Left renal pelvis (tissue), 4 donors: ENCODE results near the gene LIF. TPM values are rescaled to one million over a fixed set of nuclear protein-coding genes. Genes with fewer than 3 reads are reported as not detected.

Experiments
- DNase-seq, 4 donors: peaks; one replicate each; pipeline ENCODE4 v3.0.0-alpha.2; 2013; ENCODE audit warnings: low read depth in 4 of 4, low spot score in 3 of 4
- polyA plus RNA-seq, 4 donors: library from polyadenylated mRNA; unstranded; fragments of 120-200 nt; gene quantifications; one replicate each; pipeline ENCODE4 v1.2.1, GENCODE V29; 2013; ENCODE audit not compliant: insufficient read length in 4 of 4

LIF gene
- polyA plus RNA-seq: 1 to 10 TPM; 1.6 to 2.3 (median 1.8) TPM

DNA sequence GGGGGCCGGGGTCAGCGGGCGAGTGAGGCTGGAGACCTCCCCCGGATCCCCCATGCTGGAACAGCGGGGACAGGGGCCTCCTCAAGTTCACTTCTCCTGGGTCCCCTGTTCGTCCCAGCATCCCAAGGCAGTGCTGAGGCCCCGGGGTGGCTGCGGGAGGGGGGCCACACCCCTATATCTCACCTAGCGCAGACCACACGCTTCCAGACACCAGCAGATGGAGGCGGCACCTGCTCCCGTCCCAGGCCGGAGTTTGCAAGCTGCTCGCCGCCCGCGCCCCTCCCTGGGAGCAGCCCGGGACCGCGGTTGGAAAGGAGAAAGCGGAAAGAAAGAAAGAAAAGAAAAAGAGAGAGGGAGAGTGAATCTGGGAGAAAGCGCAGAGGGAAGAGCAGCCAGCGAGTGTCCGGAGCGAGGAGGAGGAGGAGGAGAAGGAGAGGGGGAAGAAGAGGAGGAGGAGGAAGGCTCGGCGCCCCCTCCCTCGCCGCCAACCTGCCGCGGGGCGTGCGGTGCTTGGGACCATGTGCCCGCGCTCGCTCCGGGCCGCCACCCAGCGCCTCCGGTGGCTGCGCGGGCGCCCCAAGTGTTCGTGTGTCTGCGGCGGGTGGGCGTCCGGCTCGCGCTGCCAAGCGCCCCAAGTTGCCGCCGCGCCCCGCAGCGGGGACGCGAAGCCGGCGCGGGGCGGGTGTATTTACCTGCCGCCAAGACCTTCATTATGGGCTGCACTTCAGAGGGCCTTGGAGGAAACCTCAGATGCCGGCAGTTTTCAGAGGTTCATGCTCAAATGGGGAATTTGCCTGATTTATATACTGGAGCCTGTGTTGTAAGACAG, at the start of gene LIF:
Gene LIF, minus strand, starts transcription at position 775 of the 829 bp plus-strand sequence. Its CDS starts 64 bp downstream, at position 711.
- DNase-seq: no peak

DNA sequence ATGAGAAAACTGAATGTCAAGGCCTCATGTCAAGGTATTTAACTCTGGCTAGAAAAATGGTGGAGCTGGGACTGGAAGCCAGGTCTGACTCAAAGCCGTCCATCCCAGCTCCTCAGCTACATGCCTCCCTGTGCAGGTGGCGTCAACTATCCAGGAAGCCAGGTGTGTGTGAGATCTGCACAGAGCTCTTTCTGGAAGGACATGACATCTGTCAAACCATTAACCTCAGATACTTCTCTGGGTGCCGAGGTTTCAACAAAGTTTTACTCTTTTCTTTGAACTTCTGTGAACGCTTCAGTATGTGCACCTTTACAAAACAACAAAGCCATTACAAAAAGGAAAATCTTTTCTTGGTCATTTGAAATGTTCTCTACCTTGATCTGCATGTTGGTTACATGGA, 49.8 kb upstream of the LIF start:
- DNase-seq: no peak

- no peak for DNase-seq
These were observed 49.0 kb upstream of the LIF start for GRCh38 chr22:30295576-30295975.

GRCh38 chr22:30294830-30295229, 48.3 kb upstream of the LIF start:
- no peak for DNase-seq

DNA sequence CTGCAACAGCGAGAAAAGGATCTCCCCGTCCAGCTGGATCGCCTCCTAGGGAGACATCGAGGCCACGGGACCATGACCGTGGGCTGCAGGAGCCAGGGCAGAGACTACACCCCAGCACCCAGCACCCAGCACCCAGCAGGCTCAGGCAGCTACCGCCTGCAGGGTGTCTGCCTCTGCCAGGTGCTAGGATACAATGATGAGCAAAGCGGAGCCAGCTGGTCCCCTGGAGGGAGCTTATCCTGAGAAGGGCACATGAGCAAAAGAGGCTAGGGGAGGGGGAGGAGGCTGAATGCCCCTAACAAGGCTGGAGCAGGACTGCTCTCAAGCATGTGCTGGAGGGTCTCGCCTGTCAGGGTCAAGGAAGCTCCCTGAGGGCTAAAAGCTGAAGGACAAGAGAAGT, 47.5 kb upstream of the LIF start:
- DNase-seq: no peak

DNA sequence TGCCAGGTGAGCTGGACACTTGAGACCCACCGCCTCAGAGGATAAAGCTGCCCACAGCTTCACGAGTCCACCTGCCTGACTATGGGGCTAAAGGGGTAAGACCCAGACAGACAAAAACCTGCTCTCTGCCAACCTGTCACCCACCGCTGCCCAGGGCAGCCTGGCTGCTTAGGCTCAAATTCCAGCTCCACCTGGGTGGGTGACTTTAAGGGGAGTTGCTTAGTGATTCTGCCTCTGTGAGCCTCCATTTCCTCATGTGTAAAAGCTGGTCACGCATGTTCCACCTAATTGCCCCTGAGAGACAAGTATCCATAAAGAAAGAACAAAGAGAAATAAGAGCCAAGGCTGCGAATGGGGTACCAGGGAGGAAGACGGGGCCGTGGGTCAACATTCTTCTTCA, 46.5 kb upstream of the LIF start:
- DNase-seq: no peak

- no peak for DNase-seq
These were observed 45.8 kb upstream of the LIF start for GRCh38 chr22:30292069-30292970.

DNA sequence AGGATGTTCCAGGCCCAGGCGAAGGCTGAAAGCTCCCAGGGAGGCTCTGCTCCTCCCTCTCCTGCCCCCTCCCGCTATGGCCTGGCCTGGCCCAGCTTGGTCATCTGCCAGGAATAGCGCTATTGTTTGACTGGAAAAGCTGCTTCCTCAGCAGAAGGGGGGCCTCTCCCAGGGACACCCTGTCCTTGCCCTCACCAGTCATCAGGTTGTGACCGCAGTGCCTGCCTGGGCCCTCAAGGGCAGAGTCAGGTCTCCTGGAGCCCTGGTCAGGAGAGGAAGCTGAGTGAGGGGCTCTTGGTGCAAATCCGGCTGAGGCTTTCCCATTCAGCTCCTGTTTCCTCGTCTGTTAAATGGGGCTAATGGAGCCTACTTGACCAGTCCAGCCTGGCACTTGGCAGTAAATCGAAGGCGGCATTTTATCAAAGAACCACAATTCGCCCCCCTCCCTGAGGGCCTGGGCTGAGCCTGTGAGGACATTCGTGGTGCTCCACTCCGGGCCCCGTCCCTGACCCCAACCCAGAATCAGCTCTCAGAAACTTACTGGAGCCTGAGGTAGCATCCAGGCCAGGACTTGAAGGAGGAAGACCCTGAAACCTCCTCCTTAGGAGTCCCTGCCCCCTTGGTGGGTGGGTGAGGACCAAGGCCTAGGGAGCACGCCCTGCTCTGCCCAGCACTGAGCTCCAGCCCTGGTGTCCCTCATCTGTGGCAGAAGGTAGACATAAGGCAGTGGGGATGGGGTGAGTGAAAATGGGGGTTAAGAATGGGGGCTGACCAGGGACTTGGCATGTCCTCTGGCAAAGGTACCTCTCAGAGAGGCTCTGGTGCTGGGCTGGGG, 44.7 kb upstream of the LIF start:
- DNase-seq: no peak

GRCh38 chr22:30290342-30291057, 43.9 kb upstream of the LIF start:
- DNase-seq: no peak

DNA sequence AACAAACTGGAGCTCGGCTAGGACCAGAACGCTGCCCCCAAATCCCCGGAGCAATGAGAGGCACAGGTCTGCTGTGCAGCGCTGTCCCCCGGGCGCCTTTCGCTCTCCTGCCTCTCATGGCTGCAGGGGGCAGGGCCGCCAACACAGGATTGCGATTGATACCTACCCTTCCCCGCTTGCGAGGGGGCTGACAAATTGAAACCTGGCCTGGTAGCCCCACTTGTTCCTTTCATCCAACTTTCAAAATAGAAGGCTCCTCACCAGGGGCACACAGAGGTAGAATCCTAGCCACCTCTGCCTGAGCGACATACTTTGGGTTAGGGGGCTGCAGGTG, 43.4 kb upstream of the LIF start:
- no peak for DNase-seq

DNA sequence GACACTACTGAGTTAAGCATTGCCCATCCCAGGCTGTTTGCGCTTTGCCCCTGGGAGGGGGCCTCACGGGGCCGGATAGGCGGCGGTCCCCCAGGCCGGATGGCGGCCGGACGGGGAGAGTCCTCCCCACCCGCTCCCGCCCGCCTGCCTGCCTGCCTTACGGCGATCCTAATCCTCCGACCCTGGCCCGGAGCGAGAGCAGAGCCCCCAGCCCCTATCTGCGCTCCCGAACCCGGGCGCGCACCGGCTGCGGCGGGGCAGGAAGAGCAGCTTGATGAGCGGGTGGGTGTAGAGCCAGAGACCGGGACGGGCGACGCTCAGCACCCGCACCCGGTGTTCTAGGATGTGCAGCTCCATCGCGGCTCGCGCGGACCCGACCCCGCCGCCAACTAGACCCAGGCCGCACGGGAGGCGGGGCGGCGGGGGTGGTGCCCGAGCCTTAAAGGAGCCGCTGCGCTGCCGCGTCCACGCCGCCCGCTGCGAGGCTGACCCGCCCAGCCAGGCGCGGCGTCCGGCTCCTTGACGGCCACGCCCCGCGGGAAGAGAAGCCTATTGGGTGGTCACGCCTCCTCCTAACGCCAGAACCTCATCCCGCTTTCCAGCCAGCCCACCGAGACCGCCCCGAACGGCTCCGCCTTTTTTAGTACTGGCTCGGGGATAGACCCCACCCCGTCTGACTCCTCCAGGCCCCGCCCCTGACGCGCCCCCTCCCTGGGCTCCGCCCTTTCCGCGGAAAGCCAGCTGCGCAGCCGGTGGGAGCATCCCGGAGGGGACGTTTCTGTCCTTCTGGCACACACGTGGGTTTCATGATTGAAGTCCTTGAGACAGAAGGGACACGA, 42.8 kb upstream of the LIF start, which contains the start of gene CASTOR1:
Gene CASTOR1, minus strand, starts transcription at position 365 of the 839 bp plus-strand sequence. Its CDS starts 8 bp downstream, at position 357.
- DNase-seq: peak; percentile 93 to 95 (median 94)

DNA sequence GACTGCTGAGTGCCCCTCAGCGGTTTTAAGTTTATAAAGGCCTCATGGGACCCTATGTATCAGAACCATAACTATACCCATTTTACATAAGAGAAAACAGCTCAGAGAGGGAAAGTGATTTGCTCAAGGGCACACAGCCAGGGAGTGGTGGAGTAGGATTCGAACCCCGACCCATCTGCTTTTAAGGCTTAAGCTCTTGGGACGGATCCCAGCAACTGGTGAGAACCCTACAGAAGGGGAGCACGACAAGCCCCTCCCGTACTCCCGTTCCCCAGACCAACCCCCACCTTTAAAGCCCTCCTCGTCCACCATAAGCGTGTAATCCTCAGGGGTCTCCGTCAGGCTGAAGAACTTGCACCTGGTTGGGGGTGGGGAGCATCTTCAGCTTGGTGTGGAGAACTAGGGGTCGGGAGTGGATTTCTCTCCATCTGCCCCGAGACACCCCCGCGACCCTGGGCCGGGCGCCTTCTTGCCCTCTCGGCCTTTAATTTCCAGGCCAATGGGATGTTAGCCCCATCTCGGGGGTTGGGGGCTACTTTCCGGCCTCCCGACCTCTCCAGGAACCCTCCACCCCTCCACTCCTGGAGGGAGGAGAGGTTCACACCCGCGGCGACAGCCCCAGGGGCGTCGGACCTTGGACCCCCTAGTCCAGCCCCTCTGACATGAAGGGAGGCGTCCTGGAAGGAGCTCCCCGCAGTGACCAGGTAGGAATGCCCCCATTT, 42.0 kb upstream of the LIF start:
- no peak for DNase-seq

GRCh38 chr22:30287648-30288418, 41.3 kb upstream of the LIF start:
- peak in 1 of 4 donors; percentile 63 for DNase-seq

GRCh38 chr22:30286813-30287647, 40.5 kb upstream of the LIF start:
- DNase-seq: no peak

DNA sequence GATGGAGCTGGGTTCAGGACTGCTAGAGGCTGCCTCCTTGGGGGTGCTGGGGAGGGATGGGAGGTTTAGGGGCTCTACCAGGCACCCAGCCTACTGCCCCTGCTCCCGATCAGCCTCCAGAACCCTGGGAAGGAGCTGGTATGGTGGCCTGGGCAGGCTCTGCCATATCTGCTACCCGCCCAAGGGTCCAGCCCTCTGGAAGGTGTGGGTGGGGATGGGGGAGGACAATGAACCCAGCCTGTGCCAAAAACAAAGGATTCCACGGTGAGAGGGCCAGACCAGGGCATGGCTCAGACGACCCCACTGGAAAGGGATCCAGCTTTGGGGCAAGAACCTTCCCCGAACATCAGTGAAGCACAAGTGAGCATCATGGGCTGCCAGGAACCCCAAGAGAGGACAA, 39.8 kb upstream of the LIF start:
- DNase-seq: no peak

- no peak for DNase-seq
These were observed 39.3 kb upstream of the LIF start for GRCh38 chr22:30285846-30286200.
